Keratinocyte (primary cell): ENCODE measurements around the gene MSANTD3. TPM values are rescaled to one million over a fixed set of nuclear protein-coding genes. Genes with fewer than 3 reads are reported as not detected.

Source experiments
- DNase-seq: peaks from one replicate; pipeline ENCODE4 v3.0.0-alpha.2; 2011; ENCODE audit warnings: low read depth, missing footprints, low spot score
- FAIRE-seq: peaks from 2 replicates; lab custom pipeline; 2011; peaks lifted over from hg19 to GRCh38; lab: Jason Lieb, UNC
- H2AFZ ChIP-seq: 2 replicates; pipeline ENCODE4 v1.6.0; 2012; ENCODE audit warnings: low read length, control low read depth, inconsistent platforms; ENCODE audit not compliant: control insufficient read depth
- H3K27ac ChIP-seq: 2 replicates; pipeline ENCODE4 v1.5.1; 2011; ENCODE audit warnings: low read length; ENCODE audit not compliant: control insufficient read depth, insufficient read depth
- H3K27me3 ChIP-seq: 3 replicates; pipeline ENCODE4 v1.6.0; 2011; ENCODE audit warnings: low read length; ENCODE audit not compliant: control insufficient read depth, insufficient read depth; ENCODE audit errors: extremely low read depth
- H3K36me3 ChIP-seq, 2 experiments: 2 replicates in 1 of 2; 3 replicates in 1 of 2; pipeline ENCODE4 v1.5.1; 2011; ENCODE audit warnings: low read length in 2 of 2, mild to moderate bottlenecking in 1 of 2; ENCODE audit not compliant: control insufficient read depth in 2 of 2, insufficient read depth in 2 of 2; ENCODE audit errors: extremely low read depth in 1 of 2
- H3K4me1 ChIP-seq: 3 replicates; pipeline ENCODE4 v1.5.1; 2011; ENCODE audit warnings: low read length; ENCODE audit not compliant: control insufficient read depth, insufficient read depth; ENCODE audit errors: extremely low read depth
- H3K4me2 ChIP-seq: 3 replicates; pipeline ENCODE4 v1.6.0; 2011; ENCODE audit warnings: low read depth, low read length; ENCODE audit not compliant: control insufficient read depth, insufficient read depth; ENCODE audit errors: extremely low read depth
- H3K4me3 ChIP-seq, 3 experiments: fragments of 200-600 bp in 1 of 3; sonication (generic) in 1 of 3; 2 replicates in 2 of 3; 3 replicates in 1 of 3; pipeline ENCODE4 v1.5.1; 2011 to 2016; ENCODE audit warnings: low read length in 3 of 3, mild to moderate bottlenecking in 3 of 3, control low read depth in 2 of 3, inconsistent platforms in 1 of 3, low read depth in 1 of 3, mixed read lengths in 1 of 3, mixed run types in 1 of 3, moderate library complexity in 1 of 3; ENCODE audit not compliant: control insufficient read depth in 2 of 3, insufficient read depth in 2 of 3; ENCODE audit errors: extremely low read depth in 1 of 3
- H3K79me2 ChIP-seq: 2 replicates; pipeline ENCODE4 v1.6.0; 2012; ENCODE audit warnings: low read length; ENCODE audit not compliant: control insufficient read depth, insufficient read depth
- H3K9ac ChIP-seq: 3 replicates; pipeline ENCODE4 v1.6.0; 2011; ENCODE audit warnings: low read length; ENCODE audit not compliant: control insufficient read depth, insufficient read depth; ENCODE audit errors: extremely low read depth
- H3K9me1 ChIP-seq: 3 replicates; pipeline ENCODE4 v1.6.0; 2011; ENCODE audit warnings: low read length; ENCODE audit not compliant: control insufficient read depth, insufficient read depth; ENCODE audit errors: extremely low read depth
- H3K9me3 ChIP-seq: 2 replicates; pipeline ENCODE4 v1.5.1; 2012; ENCODE audit warnings: low read depth, low read length; ENCODE audit not compliant: control insufficient read depth
- H4K20me1 ChIP-seq: 3 replicates; pipeline ENCODE4 v1.6.0; 2011; ENCODE audit warnings: low read length; ENCODE audit not compliant: control insufficient read depth, insufficient read depth; ENCODE audit errors: extremely low read depth
- EZH2 ChIP-seq: IDR thresholded peaks from one replicate; pipeline ENCODE4 v1.6.1; 2012; ENCODE audit warnings: inconsistent platforms, mild to moderate bottlenecking, low read length, moderate library complexity
- dilution Hi-C: fragments of 300-500 bp; cut with MboI; formaldehyde crosslinking; loops from one replicate; pipeline ENCODE4 v1.7.0; 2020; ENCODE audit warnings: low sequenced_read_pairs; ENCODE audit not compliant: extremely low pct_ligation_motif_present
- polyA plus RNA-seq, 5 experiments: library from polyadenylated mRNA; depleted of rRNA in 3 of 5; stranded (reverse) in 3 of 5; stranded (forward) in 1 of 5; unstranded in 1 of 5; fragments of >200 nt; gene quantifications; 1 replicate in 1 of 5; 2 replicates in 3 of 5; 3 replicates in 1 of 5; pipeline versions ENCODE4 v1.2.1 to v1.2.3, GENCODE V29; 2011 to 2012; ENCODE audit warnings: missing spikeins in 2 of 5, low read depth in 1 of 5, low replicate concordance in 1 of 5
- TF ChIP-seq, protein P1 (sequence below), 3 experiments: IDR thresholded peaks in 1 of 3; conservative IDR thresholded peaks in 1 of 3; optimal IDR thresholded peaks in 1 of 3; 2 replicates in 2 of 3; 3 replicates in 1 of 3; pipeline versions ENCODE3 to v1.5.1; 2011; ENCODE audit warnings: low read length in 3 of 3, mild to moderate bottlenecking in 3 of 3, moderate library complexity in 2 of 3, control low read depth in 1 of 3, inconsistent platforms in 1 of 3; ENCODE audit not compliant: insufficient read depth in 2 of 3; ENCODE audit errors: extremely low read depth in 1 of 3

The MSANTD3 gene
- polyA plus RNA-seq, 1 donor (not counting 4 experiments of a cell fraction or from before 2014, with no cell fraction given): 50.7 TPM

- Histone ChIP-seq H2AFZ (no peak overlapping the region), H3K9me3 (no peaks in the 10 kb centered on the region), H3K27ac (no peak overlapping the region), H3K9me1 (no peaks in the 10 kb centered on the region), H3K36me3 (no peaks in the 10 kb centered on the region), H3K4me2 (no peak overlapping the region), H3K79me2 (no peaks in the 10 kb centered on the region), H4K20me1 (peaks cover 3% of the 10 kb centered on the region), H3K27me3 (no peaks in the 10 kb centered on the region), H3K9ac (no peak overlapping the region), H3K4me3 (no peak overlapping the region), H3K4me1 (no peaks in the 10 kb centered on the region)
- FAIRE-seq: no peak
- no peak for DNase-seq
- TF ChIP-seq EZH2: no peak
- TF ChIP-seq, protein P1, sequence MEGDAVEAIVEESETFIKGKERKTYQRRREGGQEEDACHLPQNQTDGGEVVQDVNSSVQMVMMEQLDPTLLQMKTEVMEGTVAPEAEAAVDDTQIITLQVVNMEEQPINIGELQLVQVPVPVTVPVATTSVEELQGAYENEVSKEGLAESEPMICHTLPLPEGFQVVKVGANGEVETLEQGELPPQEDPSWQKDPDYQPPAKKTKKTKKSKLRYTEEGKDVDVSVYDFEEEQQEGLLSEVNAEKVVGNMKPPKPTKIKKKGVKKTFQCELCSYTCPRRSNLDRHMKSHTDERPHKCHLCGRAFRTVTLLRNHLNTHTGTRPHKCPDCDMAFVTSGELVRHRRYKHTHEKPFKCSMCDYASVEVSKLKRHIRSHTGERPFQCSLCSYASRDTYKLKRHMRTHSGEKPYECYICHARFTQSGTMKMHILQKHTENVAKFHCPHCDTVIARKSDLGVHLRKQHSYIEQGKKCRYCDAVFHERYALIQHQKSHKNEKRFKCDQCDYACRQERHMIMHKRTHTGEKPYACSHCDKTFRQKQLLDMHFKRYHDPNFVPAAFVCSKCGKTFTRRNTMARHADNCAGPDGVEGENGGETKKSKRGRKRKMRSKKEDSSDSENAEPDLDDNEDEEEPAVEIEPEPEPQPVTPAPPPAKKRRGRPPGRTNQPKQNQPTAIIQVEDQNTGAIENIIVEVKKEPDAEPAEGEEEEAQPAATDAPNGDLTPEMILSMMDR (optimal IDR thresholded peaks at IDR 0.05 in 1 of 3, IDR thresholded peaks at IDR 0.05 in 1 of 3, conservative IDR thresholded peaks at IDR 0.05 in 1 of 3; ENCODE audit: extremely low read depth in 1 of 3, insufficient read depth in 2 of 3, low read length in 3 of 3): no peak
- dilution Hi-C loops: no loop called here
These were observed 39.4 kb downstream of the MSANTD3 start for GRCh38 chr9:100466171-100466828.

DNA sequence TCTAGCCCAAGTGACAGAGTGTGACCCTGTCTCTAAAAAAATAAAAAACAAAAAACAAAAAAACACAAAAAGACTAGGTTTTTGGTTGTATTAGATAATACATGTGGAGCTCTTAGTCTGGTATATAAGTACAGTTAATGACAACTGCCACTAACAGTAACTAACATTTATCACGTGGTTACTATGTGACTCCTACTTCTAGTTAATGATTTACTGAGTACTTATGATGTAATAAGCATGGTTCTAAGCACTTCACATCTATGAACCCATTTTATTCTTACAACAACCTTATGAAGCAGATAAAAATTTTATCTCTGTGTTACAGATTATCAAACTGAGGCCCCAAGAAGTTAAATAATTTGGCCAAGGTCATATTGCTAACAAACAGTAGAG, 39.9 kb downstream of the MSANTD3 start:
- no peak overlapping the region for H3K9ac ChIP-seq
- H3K9me1 ChIP-seq: no peaks in the 10 kb centered on the region
- H3K9me3 ChIP-seq: no peaks in the 10 kb centered on the region
- no peaks in the 10 kb centered on the region for H3K4me1 ChIP-seq
- H3K4me2 ChIP-seq: no peak overlapping the region
- H3K27ac ChIP-seq: no peak overlapping the region
- H2AFZ ChIP-seq: no peak overlapping the region
- DNase-seq: no peak
- no peaks in the 10 kb centered on the region for H3K27me3 ChIP-seq
- TF ChIP-seq EZH2: no peak
- TF ChIP-seq, protein P1 (optimal IDR thresholded peaks at IDR 0.05 in 1 of 3, IDR thresholded peaks at IDR 0.05 in 1 of 3, conservative IDR thresholded peaks at IDR 0.05 in 1 of 3; ENCODE audit: extremely low read depth in 1 of 3, insufficient read depth in 2 of 3, low read length in 3 of 3): no peak
- no peaks in the 10 kb centered on the region for H3K36me3 ChIP-seq
- peaks cover 3% of the 10 kb centered on the region for H4K20me1 ChIP-seq
- no peak overlapping the region for H3K4me3 ChIP-seq
- H3K79me2 ChIP-seq: no peaks in the 10 kb centered on the region
- FAIRE-seq: no peak
- dilution Hi-C loops: no loop called here
